Hematopoietic multipotent progenitor cell treated with erythropoietin and hydrocortisone succinate and interleukin-3 and kit ligand, for 8 days (in vitro differentiated cells): ENCODE results near the gene AP4B1.
"Not testable (repeated sequence)": the region's sequence is repeated elsewhere in the genome, so short reads cannot be mapped to it uniquely, and the experiment has no call there.

ENCODE experiments used
- DNase-seq: peaks from one replicate; pipeline ENCODE4 v3.0.0-alpha.2; 2015

AP4B1 gene

GRCh38 chr1:113855630-113856400, 48.8 kb downstream of the AP4B1 start:
- DNase-seq = no peak

- no peak for DNase-seq
These were observed 50.4 kb downstream of the AP4B1 start for GRCh38 chr1:113854234-113854633.

GRCh38 chr1:113852694-113853093, 51.9 kb downstream of the AP4B1 start:
- not testable (repeated sequence) for DNase-seq

- no peak for DNase-seq
These were observed 54.3 kb downstream of the AP4B1 start for GRCh38 chr1:113850127-113850796.

- DNase-seq = no peak
These were observed 55.5 kb downstream of the AP4B1 start for GRCh38 chr1:113849072-113849471.

- no peak for DNase-seq
These were observed 58.1 kb downstream of the AP4B1 start for GRCh38 chr1:113846391-113847035.
